PC-3 (cell line): ENCODE results near the gene PRPH. TPM values are rescaled to one million over a fixed set of nuclear protein-coding genes. Genes with fewer than 3 reads are reported as not detected.
A peak's percentile ranks its signal among the peaks of the same experiment; 100 is the strongest.

Source experiments
- ATAC-seq: fragments of 200-7000 bp; cut with Tn5 transposase; 2 replicates; pipeline ENCODE4 v1.9.1; 2020; ENCODE audit warnings: mild to moderate bottlenecking, moderate library complexity
- BruUV-seq: library from RNA; stranded (reverse); fragments of 400-500 nt; replicated peaks from 2 replicates; lab custom pipeline; 2021; lab: Mats Ljungman, UMichigan
- CTCF ChIA-PET: fragments of 300-600 bp; sonication (Branson Sonifier 250); formaldehyde crosslinking; loops from one replicate; lab custom pipeline; 2022; ENCODE audit warnings: antibody characterized with exemption; lab: Charles Lee
- POLR2A ChIA-PET: fragments of 300-600 bp; sonication (Branson Sonifier 250); formaldehyde crosslinking; loops from one replicate; lab custom pipeline; 2022; ENCODE audit warnings: antibody characterized with exemption; ENCODE audit not compliant: unreplicated experiment; lab: Charles Lee
- DNase-seq: peaks from one replicate; pipeline ENCODE4 v3.0.0-alpha.2; 2015
- H2AFZ ChIP-seq: fragments of 300-600 bp; sonication (generic); 2 replicates; pipeline ENCODE4 v1.6.0; 2016; ENCODE audit warnings: antibody characterized with exemption, low read length
- H3F3A ChIP-seq: fragments of 300-600 bp; sonication (generic); one replicate; pipeline ENCODE4 v1.6.0; 2017; ENCODE audit warnings: antibody characterized with exemption, low read length, control low read depth, mild to moderate bottlenecking; ENCODE audit not compliant: unreplicated experiment
- H3K27ac ChIP-seq: fragments of 300-600 bp; sonication (generic); 2 replicates; pipeline ENCODE4 v1.5.1; 2016; ENCODE audit warnings: mild to moderate bottlenecking, low read length
- H3K27me3 ChIP-seq: fragments of 300-600 bp; sonication (generic); 2 replicates; pipeline ENCODE4 v1.6.1; 2016; ENCODE audit warnings: low read length, mixed read lengths
- H3K36me3 ChIP-seq: fragments of 300-600 bp; sonication (generic); 2 replicates; pipeline ENCODE4 v1.6.1; 2016; ENCODE audit warnings: low read depth, mixed run types, low read length, mixed read lengths
- H3K4me1 ChIP-seq: fragments of 300-600 bp; sonication (generic); 2 replicates; pipeline ENCODE4 v1.5.1; 2016; ENCODE audit warnings: low read length; ENCODE audit not compliant: insufficient read depth
- H3K4me2 ChIP-seq: fragments of 300-600 bp; sonication (generic); 2 replicates; pipeline ENCODE4 v1.6.0; 2016; ENCODE audit warnings: low read length
- H3K4me3 ChIP-seq: fragments of 300-600 bp; sonication (generic); 2 replicates; pipeline ENCODE4 v1.5.1; 2016; ENCODE audit warnings: mild to moderate bottlenecking, low read length, mixed read lengths
- H3K79me2 ChIP-seq: fragments of 300-600 bp; sonication (generic); 2 replicates; pipeline ENCODE4 v1.6.1; 2017; ENCODE audit warnings: low read length, mixed read lengths
- H3K9ac ChIP-seq: fragments of 300-600 bp; sonication (generic); 2 replicates; pipeline ENCODE4 v1.6.0; 2016; ENCODE audit warnings: mild to moderate bottlenecking, low read length
- H3K9me2 ChIP-seq: fragments of 300-600 bp; sonication (generic); replicated peaks from 2 replicates; pipeline ENCODE4 v1.6.1; 2016; ENCODE audit warnings: mixed run types, low read length, mixed read lengths
- H3K9me3 ChIP-seq: fragments of 300-600 bp; sonication (generic); 2 replicates; pipeline ENCODE4 v1.6.1; 2016; ENCODE audit warnings: low read length, mixed read lengths
- H4K20me1 ChIP-seq: fragments of 300-600 bp; sonication (generic); 2 replicates; pipeline ENCODE4 v1.6.1; 2016; ENCODE audit warnings: low read length, mixed read lengths
- EZH2 ChIP-seq: fragments of 300-600 bp; sonication (generic); IDR thresholded peaks from one replicate; pipeline ENCODE4 v1.6.1; 2017; ENCODE audit warnings: antibody characterized with exemption, mild to moderate bottlenecking, low read length; ENCODE audit not compliant: unreplicated experiment
- EZH2phosphoT487 ChIP-seq: fragments of 300-600 bp; sonication (generic); IDR thresholded peaks from 2 replicates; pipeline ENCODE4 v1.6.1; 2018; ENCODE audit warnings: mild to moderate bottlenecking, antibody characterized with exemption, low read length, borderline replicate concordance
- intact Hi-C: fragments of 100-400 bp; cut with micrococcal nuclease; formaldehyde crosslinking; loops from 2 replicates; pipeline ENCODE4 v1.9.0; 2023
- total RNA-seq: library from RNA; depleted of rRNA; stranded (reverse); fragments of >200 nt; gene quantifications from 2 replicates; pipeline ENCODE4 v1.2.3, GENCODE V29; 2014
- TF ChIP-seq, protein P1 (sequence below): fragments of 300-600 bp; sonication (generic); conservative IDR thresholded peaks from 2 replicates; pipeline ENCODE4 v1.5.1; 2017; ENCODE audit warnings: antibody characterized with exemption, low read depth, mild to moderate bottlenecking, low read length

PRPH gene
- total RNA-seq, 1 experiment from 2014 or later, result 0.15 TPM

DNA sequence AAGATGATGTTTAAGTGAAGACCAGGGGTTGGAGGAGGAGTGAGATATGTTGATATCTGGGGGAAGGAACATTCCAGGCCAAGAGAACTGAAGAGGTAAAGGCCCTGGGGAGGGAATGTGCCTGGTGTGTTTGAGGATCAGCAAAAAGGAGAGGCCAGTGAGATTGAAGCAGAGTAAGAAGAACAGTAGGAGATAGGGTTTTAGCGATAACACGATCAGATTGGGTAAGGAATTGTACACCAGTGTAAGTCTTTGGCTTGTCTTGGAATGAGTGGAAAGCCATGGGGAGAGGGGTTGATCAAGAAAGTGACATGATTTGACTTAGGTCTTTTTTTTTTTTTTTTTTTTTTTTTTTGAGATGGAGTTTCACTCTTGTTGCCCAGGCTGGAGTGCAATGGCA is 32.9 kb downstream of the PRPH start:
- H2AFZ ChIP-seq, result no peak overlapping the region
- H3K27ac ChIP-seq, result no peak overlapping the region
- ATAC-seq (no peak), DNase-seq (no peak)
- no peaks in the 10 kb centered on the region for H4K20me1 ChIP-seq
- H3K9me2 ChIP-seq, result no peaks in the 10 kb centered on the region
- H3K36me3 ChIP-seq, result peaks cover 28% of the 10 kb centered on the region
- no TSS peak for BruUV-seq
- TF ChIP-seq EZH2phosphoT487, result no peak
- TF ChIP-seq, protein P1, sequence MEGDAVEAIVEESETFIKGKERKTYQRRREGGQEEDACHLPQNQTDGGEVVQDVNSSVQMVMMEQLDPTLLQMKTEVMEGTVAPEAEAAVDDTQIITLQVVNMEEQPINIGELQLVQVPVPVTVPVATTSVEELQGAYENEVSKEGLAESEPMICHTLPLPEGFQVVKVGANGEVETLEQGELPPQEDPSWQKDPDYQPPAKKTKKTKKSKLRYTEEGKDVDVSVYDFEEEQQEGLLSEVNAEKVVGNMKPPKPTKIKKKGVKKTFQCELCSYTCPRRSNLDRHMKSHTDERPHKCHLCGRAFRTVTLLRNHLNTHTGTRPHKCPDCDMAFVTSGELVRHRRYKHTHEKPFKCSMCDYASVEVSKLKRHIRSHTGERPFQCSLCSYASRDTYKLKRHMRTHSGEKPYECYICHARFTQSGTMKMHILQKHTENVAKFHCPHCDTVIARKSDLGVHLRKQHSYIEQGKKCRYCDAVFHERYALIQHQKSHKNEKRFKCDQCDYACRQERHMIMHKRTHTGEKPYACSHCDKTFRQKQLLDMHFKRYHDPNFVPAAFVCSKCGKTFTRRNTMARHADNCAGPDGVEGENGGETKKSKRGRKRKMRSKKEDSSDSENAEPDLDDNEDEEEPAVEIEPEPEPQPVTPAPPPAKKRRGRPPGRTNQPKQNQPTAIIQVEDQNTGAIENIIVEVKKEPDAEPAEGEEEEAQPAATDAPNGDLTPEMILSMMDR, result no peak
- no peak for TF ChIP-seq EZH2
- no peaks in the 10 kb centered on the region for H3F3A ChIP-seq
- peaks cover 19% of the 10 kb centered on the region for H3K79me2 ChIP-seq
- no peaks in the 10 kb centered on the region for H3K9me3 ChIP-seq
- H3K4me2 ChIP-seq, result no peak overlapping the region
- H3K9ac ChIP-seq, result no peak overlapping the region
- ChIA-PET CTCF (no interaction called here), POLR2A (no interaction called here)
- H3K4me1 ChIP-seq, result peaks cover 4% of the 10 kb centered on the region; the same call in 1 of the 2 replicates
- no peaks in the 10 kb centered on the region for H3K27me3 ChIP-seq
- H3K4me3 ChIP-seq, result no peak overlapping the region
- intact Hi-C loops, result no loop called here

DNA sequence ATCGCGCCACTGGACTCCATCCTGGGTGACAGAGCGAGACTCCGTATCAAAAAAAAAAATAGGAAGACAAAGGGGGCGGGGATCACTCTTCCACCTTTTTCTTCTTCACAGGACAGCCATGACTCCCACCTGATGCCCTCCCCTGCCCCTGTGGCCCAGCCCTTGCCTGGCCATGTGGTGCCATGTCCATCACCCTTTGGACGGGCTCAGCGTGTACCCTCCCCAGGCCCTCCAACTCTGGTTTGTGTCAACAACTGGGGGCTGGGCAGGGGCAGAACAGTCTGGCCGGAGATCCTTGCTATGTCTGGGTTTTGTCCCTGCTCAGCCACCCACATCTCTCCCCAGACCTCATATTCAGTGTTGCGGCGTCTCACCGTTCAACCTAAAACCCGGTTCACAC is 33.9 kb downstream of the PRPH start:
- no peak overlapping the region for H3K9ac ChIP-seq
- no peaks in the 10 kb centered on the region for H3K9me2 ChIP-seq
- H3K4me1 ChIP-seq, result peaks cover 4% of the 10 kb centered on the region; the same call in 1 of the 2 replicates
- H3F3A ChIP-seq, result no peaks in the 10 kb centered on the region
- H3K36me3 ChIP-seq, result peaks cover 28% of the 10 kb centered on the region
- no peak overlapping the region for H3K4me3 ChIP-seq
- ChIA-PET CTCF (no interaction called here), POLR2A (no interaction called here)
- no peak overlapping the region for H3K27ac ChIP-seq
- DNase-seq (no peak), ATAC-seq (no peak)
- no peaks in the 10 kb centered on the region for H3K27me3 ChIP-seq
- peaks cover 12% of the 10 kb centered on the region for H3K79me2 ChIP-seq
- no peak overlapping the region for H2AFZ ChIP-seq
- no peaks in the 10 kb centered on the region for H4K20me1 ChIP-seq
- H3K4me2 ChIP-seq, result no peak overlapping the region
- H3K9me3 ChIP-seq, result no peaks in the 10 kb centered on the region
- no TSS peak for BruUV-seq
- no peak for TF ChIP-seq EZH2
- TF ChIP-seq, protein P1, result no peak
- TF ChIP-seq EZH2phosphoT487, result no peak
- intact Hi-C loops, result no loop called here

DNA sequence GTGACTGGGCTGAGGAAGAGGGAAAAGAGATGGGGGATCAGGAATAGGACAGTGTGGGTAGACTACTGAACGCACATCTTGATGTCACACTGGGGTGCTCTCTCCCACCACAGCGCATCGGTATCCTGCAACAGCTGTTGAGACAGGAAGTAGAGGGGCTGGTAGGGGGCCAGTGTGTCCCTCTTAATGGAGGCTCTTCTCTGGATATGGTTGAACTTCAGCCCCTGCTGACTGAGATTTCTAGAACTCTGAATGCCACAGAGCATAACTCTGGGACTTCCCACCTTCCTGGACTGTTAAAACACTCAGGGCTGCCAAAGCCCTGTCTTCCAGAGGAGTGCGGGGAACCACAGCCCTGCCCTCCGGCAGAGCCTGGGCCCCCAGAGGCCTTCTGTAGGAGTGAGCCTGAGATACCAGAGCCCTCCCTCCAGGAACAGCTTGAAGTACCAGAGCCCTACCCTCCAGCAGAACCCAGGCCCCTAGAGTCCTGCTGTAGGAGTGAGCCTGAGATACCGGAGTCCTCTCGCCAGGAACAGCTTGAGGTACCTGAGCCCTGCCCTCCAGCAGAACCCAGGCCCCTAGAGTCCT is 35.2 kb downstream of the PRPH start:
- TSS peak; percentile 5 for BruUV-seq
- H3F3A ChIP-seq, result no peaks in the 10 kb centered on the region
- H3K36me3 ChIP-seq, result peaks cover 28% of the 10 kb centered on the region
- POLR2A ChIA-PET, result no interaction called here
- H3K4me2 ChIP-seq, result no peak overlapping the region
- H3K4me3 ChIP-seq, result no peak overlapping the region
- no peak overlapping the region for H3K27ac ChIP-seq
- DNase-seq, result no peak
- no peaks in the 10 kb centered on the region for H4K20me1 ChIP-seq
- H3K9ac ChIP-seq, result no peak overlapping the region
- TF ChIP-seq, protein P1, result no peak
- TF ChIP-seq EZH2phosphoT487 (no peak), EZH2 (no peak)
- no peaks in the 10 kb centered on the region for H3K9me3 ChIP-seq
- no peaks in the 10 kb centered on the region for H3K9me2 ChIP-seq
- no peak overlapping the region for H2AFZ ChIP-seq
- no peak for ATAC-seq
- CTCF ChIA-PET, result no interaction called here
- no peaks in the 10 kb centered on the region for H3K27me3 ChIP-seq
- intact Hi-C loops, result no loop called here
- H3K4me1 ChIP-seq, result no peaks in the 10 kb centered on the region
- 0 out of 2 replicates have a peak, but pooled peaks cover 4% of the 10 kb centered on the region for H3K79me2 ChIP-seq
